Activated naive CD4-positive, alpha-beta T cell treated with anti-CD3 and anti-CD28 coated beads, Interleukin-2, amount 50 U/mL, for 16 hours (primary cell): ENCODE results near the gene SPHKAP.
"Not testable (repeated sequence)": the region's sequence is repeated elsewhere in the genome, so short reads cannot be mapped to it uniquely, and the experiment has no call there.

ENCODE experiments used
- DNase-seq: peaks from one replicate; pipeline ENCODE4 v3.0.0-alpha.2; 2020

SPHKAP gene, protein sequence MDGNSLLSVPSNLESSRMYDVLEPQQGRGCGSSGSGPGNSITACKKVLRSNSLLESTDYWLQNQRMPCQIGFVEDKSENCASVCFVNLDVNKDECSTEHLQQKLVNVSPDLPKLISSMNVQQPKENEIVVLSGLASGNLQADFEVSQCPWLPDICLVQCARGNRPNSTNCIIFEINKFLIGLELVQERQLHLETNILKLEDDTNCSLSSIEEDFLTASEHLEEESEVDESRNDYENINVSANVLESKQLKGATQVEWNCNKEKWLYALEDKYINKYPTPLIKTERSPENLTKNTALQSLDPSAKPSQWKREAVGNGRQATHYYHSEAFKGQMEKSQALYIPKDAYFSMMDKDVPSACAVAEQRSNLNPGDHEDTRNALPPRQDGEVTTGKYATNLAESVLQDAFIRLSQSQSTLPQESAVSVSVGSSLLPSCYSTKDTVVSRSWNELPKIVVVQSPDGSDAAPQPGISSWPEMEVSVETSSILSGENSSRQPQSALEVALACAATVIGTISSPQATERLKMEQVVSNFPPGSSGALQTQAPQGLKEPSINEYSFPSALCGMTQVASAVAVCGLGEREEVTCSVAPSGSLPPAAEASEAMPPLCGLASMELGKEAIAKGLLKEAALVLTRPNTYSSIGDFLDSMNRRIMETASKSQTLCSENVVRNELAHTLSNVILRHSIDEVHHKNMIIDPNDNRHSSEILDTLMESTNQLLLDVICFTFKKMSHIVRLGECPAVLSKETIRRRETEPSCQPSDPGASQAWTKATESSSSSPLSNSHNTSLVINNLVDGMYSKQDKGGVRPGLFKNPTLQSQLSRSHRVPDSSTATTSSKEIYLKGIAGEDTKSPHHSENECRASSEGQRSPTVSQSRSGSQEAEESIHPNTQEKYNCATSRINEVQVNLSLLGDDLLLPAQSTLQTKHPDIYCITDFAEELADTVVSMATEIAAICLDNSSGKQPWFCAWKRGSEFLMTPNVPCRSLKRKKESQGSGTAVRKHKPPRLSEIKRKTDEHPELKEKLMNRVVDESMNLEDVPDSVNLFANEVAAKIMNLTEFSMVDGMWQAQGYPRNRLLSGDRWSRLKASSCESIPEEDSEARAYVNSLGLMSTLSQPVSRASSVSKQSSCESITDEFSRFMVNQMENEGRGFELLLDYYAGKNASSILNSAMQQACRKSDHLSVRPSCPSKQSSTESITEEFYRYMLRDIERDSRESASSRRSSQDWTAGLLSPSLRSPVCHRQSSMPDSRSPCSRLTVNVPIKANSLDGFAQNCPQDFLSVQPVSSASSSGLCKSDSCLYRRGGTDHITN (N-terminal part only)

DNA sequence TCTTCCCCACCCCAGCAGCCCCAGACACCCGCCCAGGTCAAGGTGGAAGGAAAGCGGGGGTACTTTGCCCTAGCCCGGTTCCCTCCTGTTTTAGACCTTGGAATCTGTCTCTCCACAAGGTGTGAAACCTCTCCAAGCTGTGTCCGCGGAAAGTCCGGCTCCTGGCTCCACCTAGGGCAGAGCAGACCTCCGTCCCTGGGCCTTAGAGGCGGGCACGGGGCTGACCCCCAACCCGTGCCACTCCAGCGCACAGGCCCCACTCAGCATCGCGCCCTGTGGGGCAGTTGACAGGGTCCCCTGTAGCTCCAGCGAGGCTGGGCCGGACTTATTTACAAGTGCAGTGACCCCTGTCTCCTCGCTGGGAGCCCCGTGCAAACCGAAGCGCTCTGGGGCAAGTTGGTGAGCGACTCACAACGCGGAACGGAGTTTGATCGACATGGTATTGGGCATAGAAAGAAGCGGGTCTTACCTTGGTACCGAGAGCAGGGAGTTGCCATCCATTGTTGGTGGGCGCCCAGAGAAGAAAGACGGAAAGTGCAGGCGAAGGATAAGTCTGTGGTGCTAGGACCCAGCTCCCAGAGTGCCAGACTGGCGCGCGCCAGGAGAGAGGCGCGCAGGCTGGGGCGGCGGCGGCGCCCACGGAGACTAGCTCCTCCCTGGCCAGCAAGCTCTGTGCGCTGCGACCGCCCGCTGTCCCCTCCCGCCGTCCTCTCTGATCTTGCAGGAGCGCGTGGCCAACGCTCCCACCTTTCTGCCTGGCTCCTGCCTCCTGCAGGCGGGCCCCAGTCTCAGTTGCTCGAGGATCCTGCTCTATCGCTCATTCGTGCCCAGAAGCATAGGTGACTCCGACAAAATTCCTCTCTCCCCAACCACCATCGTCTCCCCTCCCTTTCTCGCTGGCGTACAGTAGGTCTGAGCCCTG is at the start of gene SPHKAP:
SPHKAP (minus strand) TSS at position 590 of the 922 bp plus-strand sequence; CDS start at position 501, 89 bp downstream.
- no peak for DNase-seq

DNA sequence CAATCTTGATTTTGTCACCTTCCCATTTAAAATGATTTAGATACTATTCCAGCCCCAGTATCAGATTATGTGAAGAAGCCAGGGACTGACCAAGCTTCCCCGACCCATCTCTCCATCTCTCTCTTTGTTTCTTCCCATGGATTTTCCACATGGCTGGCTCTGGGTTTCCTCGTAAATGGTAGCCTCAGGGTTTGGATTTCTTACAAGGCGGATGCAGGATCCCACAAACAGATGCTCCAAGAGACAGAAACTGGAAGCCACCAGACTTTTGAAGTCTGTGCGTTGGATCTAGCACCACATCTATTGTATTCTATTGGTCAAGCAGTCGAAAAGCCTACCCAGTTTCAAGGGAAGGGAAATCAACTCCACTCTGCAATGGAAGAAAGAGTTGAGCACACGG is 46.0 kb upstream of the SPHKAP start:
- no peak for DNase-seq

DNA sequence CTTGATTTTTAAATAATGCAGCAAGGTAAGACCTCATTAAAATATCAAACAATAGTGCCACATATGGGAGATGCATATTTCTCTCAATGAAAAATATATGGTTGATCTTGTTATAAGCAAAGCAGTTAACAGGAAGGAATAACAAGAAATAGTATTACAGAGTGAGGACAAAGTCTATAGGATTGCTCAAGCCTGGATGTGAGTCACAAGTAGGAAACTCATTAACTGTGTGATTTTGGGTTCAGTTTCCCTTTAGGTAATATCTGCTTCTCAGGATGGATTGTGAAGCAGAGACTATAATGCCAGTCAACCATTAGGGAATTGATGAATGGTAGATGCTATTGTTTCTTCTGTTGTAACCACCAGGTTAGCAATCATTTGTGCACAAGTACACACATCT is 42.9 kb upstream of the SPHKAP start:
- DNase-seq = no peak

DNA sequence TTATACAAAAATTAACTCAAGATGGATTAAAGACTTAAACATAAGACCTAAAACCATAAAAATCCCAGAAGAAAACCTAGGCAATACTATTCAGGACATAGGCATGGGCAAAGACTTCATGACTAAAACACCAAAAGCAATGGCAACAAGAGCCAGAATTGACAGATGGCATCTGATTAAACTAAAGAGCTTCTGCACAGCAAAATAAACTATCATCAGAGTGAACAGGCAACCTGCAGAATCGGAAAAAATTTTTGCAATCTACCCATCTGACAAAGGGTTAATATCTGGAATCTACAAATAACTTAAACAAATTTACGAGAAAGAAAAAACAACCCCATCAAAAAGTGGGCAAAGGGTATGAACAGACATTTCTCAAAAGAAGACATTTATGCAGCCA is 37.1 kb upstream of the SPHKAP start:
- not testable (repeated sequence) for DNase-seq

DNA sequence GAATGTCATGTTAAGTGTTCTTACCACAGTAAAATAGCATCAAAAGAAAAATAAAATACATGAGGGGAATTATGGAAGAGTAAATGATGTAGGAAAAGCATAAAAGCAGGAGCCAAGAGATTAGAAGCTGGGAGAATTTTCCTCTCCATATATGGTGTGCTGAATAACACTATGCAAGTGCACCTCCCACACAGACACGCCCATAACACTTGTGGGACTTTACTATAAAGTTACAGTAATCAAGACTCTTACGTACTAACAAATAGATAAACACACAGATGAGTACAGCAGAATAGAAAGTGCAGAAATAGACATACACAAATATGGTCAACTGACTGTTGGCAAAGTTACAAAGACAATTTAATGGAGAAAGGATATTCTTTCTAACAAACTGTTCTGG is 16.0 kb upstream of the SPHKAP start:
- no peak for DNase-seq

DNA sequence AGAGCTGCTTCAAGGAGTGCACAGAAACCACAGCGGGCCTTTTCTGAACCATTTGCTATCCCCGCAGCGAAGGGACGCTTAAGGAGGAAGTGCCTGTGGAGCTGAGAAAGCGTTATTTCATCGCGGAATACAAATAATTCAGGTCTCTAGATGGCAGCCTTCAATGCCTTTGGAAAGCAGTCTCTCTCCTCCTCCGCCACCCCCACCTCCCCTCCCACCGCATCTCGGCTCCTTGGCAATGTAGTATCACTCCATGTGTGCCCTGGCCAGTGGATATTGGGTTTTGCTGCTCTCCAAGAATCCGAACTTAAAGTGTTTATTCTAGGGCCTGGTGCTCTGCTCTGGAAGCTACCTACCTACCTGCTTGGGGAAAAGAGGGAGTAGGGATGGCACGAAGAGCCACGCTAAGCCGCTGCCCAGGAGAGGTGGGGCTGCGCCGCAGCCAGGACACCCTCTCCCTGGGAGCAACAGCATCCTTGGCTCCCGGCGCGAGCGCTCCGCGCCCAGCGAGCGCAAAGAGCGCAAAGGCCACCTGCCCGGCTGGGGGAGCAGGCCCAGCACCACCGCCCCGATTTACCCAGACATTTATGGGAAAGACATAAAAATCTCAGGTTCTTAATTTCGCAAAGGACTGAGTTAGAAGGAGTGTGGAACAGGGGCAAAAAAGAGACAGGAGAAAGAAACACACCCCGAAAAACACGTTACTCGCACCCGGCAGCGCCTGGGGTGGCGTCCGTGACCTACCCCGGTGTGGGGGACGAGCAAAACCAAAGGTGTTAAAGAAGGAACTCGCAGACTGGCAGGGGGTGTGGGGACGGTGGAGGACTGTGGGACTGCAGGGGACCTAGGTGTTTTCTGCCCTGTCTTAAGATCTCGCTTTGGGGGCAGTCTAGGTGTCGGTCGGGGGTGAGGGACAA is 1.0 kb downstream of the SPHKAP start:
- DNase-seq = no peak

DNA sequence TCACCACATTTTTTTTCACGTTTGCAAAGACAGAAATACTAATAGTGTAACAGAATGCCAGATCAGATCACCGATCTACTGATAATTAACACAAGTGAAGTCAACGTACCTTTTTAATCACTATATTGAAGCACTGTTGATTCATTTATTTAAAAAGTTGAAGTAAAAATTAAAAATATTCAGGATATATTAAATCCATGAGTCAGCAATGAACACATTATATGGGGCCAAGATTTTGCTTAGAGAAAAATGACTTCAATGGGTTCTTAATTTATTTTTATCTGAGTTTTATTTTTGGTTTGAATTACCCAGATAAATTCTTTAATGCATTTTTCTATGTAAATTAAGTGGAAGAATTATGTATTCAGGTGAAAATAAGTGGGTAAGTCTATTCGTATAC is 14.2 kb downstream of the SPHKAP start:
- DNase-seq = no peak

DNA sequence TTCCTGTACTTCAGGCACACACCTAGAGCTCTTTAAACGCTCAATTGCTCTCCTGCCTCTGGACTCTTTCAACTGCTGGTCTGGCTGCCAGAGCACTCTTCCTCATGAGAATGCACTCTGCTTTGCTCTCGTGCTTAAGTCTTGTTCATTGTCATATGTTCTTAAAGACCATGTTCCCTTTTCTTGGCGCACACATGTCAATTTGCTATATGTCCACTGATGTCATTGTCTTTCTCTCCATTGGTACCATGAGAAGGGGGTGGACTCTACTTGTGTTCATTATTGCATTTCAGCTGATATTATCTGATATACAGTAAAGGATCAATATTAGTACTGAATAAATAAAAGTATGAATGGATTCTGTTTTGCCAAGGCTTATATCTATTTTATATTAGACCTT is 16.8 kb downstream of the SPHKAP start:
- no peak for DNase-seq

DNA sequence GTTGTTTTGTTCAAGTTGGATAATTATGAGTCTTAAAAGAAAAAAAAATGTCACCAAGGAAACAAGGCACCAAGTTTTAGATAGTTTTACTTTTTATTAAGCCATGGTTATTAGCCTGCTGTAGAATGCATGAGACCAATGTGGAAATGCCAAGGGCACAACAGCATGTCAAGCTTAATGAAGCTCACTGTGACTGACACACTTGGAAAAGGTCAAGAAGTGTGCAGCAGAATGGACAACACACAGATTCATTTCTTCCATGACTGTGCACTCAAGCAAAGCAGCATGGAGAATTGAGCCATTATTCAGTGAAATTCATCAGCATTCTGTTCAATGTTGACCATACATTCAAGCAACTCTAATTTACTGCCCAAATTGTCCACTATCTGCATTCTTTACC is 23.6 kb downstream of the SPHKAP start:
- DNase-seq = no peak

DNA sequence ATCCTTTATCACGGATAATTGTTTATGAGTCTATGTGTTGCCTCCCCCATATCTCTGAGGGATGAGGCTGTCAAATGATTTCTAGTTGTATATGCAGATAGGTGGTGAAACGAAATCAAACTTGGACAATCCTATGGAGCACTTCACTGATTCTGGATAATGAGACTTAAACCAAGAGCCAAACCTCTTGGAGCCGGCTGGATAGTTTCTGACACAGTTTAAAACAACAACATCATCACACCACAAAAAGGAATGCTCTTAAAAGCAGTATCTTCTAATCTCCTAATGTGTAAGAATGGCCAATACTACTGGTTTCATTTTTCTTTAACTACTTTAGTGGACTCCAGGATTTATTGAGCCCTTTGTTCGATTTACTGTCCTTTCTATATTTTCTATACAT is 36.5 kb downstream of the SPHKAP start:
- no peak for DNase-seq

DNA sequence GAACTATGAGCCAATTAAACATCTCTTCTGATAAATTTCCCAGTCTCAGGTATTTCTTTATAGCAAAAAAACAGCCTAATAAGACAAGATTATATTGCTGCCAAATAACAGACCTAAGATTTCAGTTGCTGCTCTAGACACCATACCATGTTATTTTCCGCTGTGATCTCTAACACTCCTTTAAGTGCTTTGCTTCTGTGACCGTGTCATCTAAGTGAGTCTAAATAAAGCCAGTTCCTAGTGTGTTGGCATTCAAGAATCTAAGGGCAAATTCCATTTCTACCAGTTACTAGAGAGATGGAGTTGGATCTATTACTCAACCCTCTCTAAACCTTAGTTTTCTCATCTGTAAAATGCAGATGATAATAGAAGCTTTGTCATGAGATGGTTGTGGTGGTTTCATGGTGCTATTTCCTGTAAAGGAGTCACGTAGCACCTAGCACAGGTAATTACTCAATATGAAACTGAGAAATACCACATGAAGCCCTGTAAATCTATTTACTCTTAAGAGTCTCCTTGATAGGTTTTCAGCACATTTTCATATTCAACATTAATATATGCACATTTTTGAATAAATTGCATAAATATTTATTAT is 40.5 kb downstream of the SPHKAP start:
- DNase-seq = no peak

DNA sequence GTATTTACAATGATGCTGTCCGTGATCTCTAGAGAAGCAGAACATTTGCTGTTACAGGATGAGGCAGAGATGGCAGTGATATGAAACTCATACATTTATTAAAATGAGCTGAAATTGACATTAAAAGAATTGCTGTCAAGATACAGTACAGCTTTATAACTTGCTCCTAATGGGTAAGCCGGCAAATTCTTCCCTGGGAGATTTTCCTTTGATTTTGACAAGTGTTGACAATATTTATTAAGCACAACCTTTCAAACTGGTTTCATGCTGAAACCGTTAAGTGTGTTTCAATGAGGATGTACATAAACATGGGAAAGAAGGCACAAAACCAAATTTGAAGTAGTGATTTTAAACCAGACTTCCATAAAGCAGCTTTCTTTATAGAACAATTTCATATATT is 45.5 kb downstream of the SPHKAP start:
- no peak for DNase-seq

DNA sequence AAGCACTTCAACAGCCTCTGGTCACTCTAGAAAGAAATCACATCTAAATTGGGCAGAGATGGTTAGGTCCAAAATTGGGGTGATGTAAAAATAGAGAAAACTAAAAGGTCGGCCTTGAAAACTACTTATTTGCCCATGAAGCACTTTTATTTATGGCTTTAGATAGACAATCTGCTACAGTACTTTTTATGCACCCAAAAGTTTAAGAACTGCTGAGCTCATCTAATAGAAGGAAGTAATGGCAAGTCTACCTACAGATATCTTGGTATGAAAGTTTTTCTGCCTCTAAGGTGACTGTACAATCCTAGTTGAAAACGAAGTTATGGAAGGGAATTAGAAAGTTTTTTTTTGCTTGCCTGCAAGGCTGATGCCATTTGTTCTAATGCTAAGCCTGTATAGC is 46.2 kb downstream of the SPHKAP start:
- DNase-seq = no peak

DNA sequence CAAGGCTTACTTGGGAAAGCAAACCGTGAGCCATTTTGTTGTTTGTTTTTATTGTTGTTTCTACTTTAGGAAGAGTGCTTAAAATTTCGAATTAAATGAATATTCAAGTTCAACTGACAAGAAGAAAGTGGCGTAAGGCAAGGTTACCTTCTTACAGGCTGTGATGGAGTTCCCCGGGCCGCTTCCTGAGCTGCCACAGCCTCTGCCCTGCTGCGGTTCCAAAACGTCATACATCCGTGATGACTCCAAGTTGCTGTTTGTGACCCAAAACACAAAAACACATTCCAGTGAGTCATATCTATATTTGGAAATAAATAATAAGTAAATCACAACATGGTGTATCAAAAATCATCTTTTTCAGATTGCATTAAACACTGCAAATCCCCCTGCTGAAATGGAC is 49.7 kb downstream of the SPHKAP start:
- DNase-seq = no peak

DNA sequence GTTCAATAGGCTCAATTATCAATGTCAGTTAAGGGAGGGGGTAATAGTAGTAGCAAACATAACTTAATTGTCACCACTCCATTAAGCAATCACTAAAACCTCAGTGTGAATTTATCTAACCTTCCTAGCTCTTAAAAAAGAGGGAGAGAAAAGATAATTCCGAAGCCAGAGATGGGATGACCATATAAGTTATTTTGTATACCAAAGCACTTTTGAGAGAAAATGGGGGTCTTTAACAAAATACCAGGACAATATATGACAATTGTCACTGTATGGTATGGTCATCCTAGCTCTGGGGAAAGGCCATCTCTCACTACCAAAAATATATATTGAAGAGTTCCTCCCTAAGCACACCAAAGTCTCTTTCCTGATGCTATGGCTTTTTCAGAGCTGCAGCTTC is 55.1 kb downstream of the SPHKAP start:
- no peak for DNase-seq

DNA sequence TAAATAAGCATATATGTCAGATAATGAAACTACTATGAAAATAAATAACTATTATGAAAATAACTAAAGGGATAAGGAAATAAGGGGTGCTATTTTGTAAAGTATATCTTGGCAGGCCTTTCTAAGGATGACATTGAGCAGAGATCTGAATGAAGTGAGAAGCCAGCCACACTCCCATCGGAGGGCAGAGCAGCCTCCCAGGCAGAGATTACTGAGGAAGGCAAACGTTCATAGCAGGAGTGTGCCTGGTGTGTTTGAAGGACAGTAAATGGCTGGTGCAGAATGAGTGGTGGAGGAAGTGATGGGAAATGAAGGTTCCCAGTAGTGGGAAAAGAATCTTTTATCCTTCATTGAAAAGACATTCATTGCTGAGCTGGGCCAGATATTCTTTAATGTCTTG is 62.5 kb downstream of the SPHKAP start:
- DNase-seq = no peak

DNA sequence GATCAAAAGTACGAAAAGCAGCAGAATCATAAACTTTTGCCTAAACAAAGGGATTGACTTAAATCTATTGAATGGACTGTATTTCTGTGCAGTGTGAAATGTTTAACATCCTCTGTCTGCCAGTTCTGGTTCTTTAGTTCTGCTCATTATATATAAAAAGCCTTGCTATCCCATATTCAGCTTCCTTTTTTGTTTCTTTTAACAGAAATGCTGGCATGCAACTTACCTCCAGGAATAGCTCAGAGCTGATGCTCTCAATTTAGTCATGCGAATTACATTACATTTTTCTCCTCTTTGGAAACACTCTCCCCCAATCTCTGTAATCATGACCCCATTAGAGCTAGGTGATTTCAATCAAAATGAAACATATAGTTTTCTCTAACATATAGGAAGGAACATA is 73.6 kb downstream of the SPHKAP start:
- no peak for DNase-seq

DNA sequence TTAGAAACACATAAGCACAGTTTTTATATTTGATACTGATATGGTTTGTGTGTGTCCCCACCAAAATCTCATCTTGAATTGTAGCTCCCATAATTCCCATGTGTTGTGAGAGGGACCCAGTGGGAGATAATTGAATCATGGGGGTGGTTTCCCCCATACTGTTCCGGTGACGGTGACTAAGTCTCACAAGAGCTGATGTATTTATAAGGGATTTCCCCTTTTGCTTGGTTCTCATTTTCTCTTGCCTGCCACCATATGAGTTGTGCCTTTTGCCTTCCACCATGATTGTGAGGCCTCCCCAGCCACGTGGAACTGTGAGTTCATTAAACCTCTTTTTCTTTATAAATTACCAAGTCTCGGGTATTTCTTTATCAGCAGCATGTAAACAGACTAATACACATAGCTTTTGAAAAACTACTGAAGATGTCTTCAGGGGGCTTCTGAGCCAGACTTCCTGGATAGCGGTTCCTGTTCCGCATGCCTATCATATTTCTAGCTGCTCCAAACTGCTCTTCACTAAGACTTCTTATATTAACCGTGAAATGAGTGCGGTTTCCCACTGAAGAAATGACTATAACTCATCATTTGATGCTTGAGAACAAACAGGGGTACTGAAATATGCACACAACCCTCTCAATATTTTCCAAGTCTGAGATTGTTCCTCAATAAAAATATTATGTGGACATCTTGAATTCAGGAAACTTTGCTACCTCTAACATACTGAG is 75.8 kb downstream of the SPHKAP start:
- DNase-seq = no peak

DNA sequence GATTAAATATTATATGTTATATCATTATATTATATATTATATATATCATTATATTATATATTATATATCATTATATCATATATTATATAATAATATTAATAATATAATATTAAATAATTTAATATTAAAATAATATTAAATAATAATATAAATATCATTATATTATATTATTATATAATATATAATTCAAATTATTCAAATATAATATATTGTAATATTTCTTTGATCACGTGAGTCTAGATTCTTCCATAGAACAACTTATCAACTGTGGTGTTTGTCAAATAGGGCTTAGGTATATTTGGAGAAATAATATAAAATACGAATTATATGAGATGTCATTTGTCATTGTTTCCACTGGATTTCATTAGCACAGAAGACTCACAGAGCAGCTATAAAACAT is 77.3 kb downstream of the SPHKAP start:
- no peak for DNase-seq

DNA sequence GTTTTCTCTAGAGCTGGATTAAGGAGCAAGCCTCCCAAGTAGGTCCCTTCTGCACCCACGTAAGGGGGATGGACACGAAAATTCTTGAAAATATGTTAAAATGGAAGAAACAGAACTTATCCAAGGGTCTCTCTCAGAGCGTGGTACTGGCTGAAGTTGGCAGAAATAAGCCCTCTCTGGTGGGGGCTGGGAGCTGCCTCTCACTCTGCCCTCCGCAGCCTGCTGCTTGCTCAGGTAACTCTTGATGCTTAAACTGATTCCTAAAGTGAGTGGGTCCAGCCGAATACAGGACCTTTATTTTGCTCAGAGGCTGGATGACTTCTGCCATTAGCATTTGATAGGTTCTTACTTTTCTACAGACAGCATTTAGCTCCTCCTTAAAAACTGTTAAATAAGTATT is 78.1 kb downstream of the SPHKAP start:
- DNase-seq = no peak
